Neural cell (in vitro differentiated cells): ENCODE data around the gene HOXA4. TPM values are rescaled to one million over a fixed set of nuclear protein-coding genes. Genes with fewer than 3 reads are reported as not detected.
A peak's percentile ranks its signal among the peaks of the same experiment; 100 is the strongest.

ENCODE experiments used
- H2AFZ ChIP-seq: fragments of 200-600, 300-800 bp; sonication (generic), shearing (Covaris generic); 2 replicates; pipeline ENCODE4 v1.6.0; 2014; ENCODE audit warnings: low read depth, mild to moderate bottlenecking, antibody characterized with exemption, low read length, moderate library complexity
- H3F3A ChIP-seq: fragments of 200-600 bp; shearing (Covaris generic); 2 replicates; pipeline ENCODE4 v1.6.1; 2016; ENCODE audit warnings: mild to moderate bottlenecking, moderate library complexity, mixed read lengths, antibody characterized with exemption, low read length; ENCODE audit not compliant: insufficient read depth, poor library complexity, severe bottlenecking
- H3K27ac ChIP-seq: fragments of 200-600, 300-800 bp; sonication (generic), shearing (Covaris generic); 2 replicates; pipeline ENCODE4 v1.5.1; 2014; ENCODE audit warnings: mild to moderate bottlenecking, low read length, moderate library complexity
- H3K27me3 ChIP-seq: fragments of 300-800, 200-600 bp; sonication (generic), shearing (Covaris generic); 2 replicates; pipeline ENCODE4 v1.6.0; 2014; ENCODE audit warnings: mild to moderate bottlenecking, low read depth, low read length, moderate library complexity; ENCODE audit not compliant: insufficient read depth
- H3K36me3 ChIP-seq: fragments of 300-800, 200-600 bp; sonication (generic), shearing (Covaris generic); 2 replicates; pipeline ENCODE4 v1.5.1; 2014; ENCODE audit warnings: mild to moderate bottlenecking, antibody characterized with exemption, low read length, moderate library complexity; ENCODE audit not compliant: insufficient read depth
- H3K4me2 ChIP-seq: fragments of 300-800, 200-600 bp; sonication (generic), shearing (Covaris generic); 2 replicates; pipeline ENCODE4 v1.6.0; 2014; ENCODE audit warnings: mild to moderate bottlenecking, low read length
- H3K4me3 ChIP-seq: fragments of 300-800, 200-600 bp; sonication (generic), shearing (Covaris generic); 2 replicates; pipeline ENCODE4 v1.5.1; 2014; ENCODE audit warnings: mild to moderate bottlenecking, low read length, moderate library complexity
- H3K79me2 ChIP-seq: fragments of 200-600 bp; shearing (Covaris generic); replicated peaks from 2 replicates; pipeline ENCODE4 v1.6.0; 2014; ENCODE audit warnings: mild to moderate bottlenecking, low read length, moderate library complexity; ENCODE audit not compliant: insufficient read depth
- H3K9ac ChIP-seq: fragments of 300-800, 200-600 bp; sonication (generic), shearing (Covaris generic); 2 replicates; pipeline ENCODE4 v1.6.1; 2016; ENCODE audit warnings: mild to moderate bottlenecking, low read length, mixed read lengths
- H3K9me2 ChIP-seq: fragments of 200-600 bp; shearing (Covaris generic); 2 replicates; pipeline ENCODE4 v1.6.1; 2016; ENCODE audit warnings: mild to moderate bottlenecking, low read length, mixed read lengths; ENCODE audit not compliant: insufficient read depth
- H3K9me3 ChIP-seq: fragments of 200-600, 300-800 bp; sonication (generic), shearing (Covaris generic); 2 replicates; pipeline ENCODE4 v1.6.1; 2016; ENCODE audit warnings: mild to moderate bottlenecking, mixed run types, low read length, moderate library complexity, mixed read lengths
- H4K20me1 ChIP-seq: fragments of 200-600 bp; shearing (Covaris generic); 2 replicates; pipeline ENCODE4 v1.6.1; 2016; ENCODE audit warnings: mild to moderate bottlenecking, mixed run types; ENCODE audit not compliant: insufficient read depth
- CTCF ChIP-seq: fragments of 450-650 bp; IDR thresholded peaks from 2 replicates; pipeline ENCODE4 v1.5.1; 2014; ENCODE audit warnings: antibody characterized with exemption, mild to moderate bottlenecking, moderate library complexity; ENCODE audit not compliant: poor library complexity, severe bottlenecking
- EP300 ChIP-seq: fragments of 450-650 bp; conservative IDR thresholded peaks from 2 replicates; pipeline ENCODE4 v1.6.1; 2014; ENCODE audit warnings: antibody characterized with exemption, mild to moderate bottlenecking, moderate library complexity; ENCODE audit not compliant: poor library complexity, severe bottlenecking
- EZH2 ChIP-seq: fragments of 200-600, 300-800 bp; shearing (Covaris generic), sonication (generic); IDR thresholded peaks from 2 replicates; pipeline ENCODE4 v1.6.1; 2014; ENCODE audit warnings: antibody characterized with exemption, low read length, borderline replicate concordance, mild to moderate bottlenecking; ENCODE audit not compliant: insufficient read depth, poor library complexity, severe bottlenecking
- MXI1 ChIP-seq: fragments of 450-650 bp; conservative IDR thresholded peaks from 2 replicates; pipeline ENCODE4 v1.6.1; 2014; ENCODE audit warnings: antibody characterized with exemption, mild to moderate bottlenecking; ENCODE audit not compliant: poor library complexity, severe bottlenecking
- POLR2AphosphoS5 ChIP-seq: IDR thresholded peaks from 2 replicates; pipeline ENCODE4 v1.6.1; 2012
- RAD21 ChIP-seq: fragments of 450-650 bp; conservative IDR thresholded peaks from 2 replicates; pipeline ENCODE4 v1.6.1; 2014; ENCODE audit warnings: antibody characterized with exemption, mild to moderate bottlenecking, moderate library complexity
- SMC3 ChIP-seq: fragments of 450-650 bp; conservative IDR thresholded peaks from 2 replicates; pipeline ENCODE4 v1.6.1; 2014; ENCODE audit warnings: antibody characterized with exemption, mild to moderate bottlenecking, moderate library complexity; ENCODE audit not compliant: poor library complexity
- TAF1 ChIP-seq: IDR thresholded peaks from 2 replicates; pipeline ENCODE4 v1.6.1; 2012; ENCODE audit warnings: low read depth
- polyA plus RNA-seq: library from polyadenylated mRNA; depleted of rRNA; stranded (reverse); fragments of >200 nt; gene quantifications from 2 replicates; pipeline ENCODE4 v1.2.3, GENCODE V29; 2014
- TF ChIP-seq, protein P1 (sequence below): IDR thresholded peaks from 2 replicates; pipeline ENCODE4 v1.6.1; 2012; ENCODE audit warnings: borderline replicate concordance

HOXA4 gene
- polyA plus RNA-seq, 1 donor from 2014 or later: not detected

GRCh38 chr7:27165996-27166530, 35.5 kb upstream of the HOXA4 start:
- TF ChIP-seq EP300: no peak
- TF ChIP-seq, protein P1, sequence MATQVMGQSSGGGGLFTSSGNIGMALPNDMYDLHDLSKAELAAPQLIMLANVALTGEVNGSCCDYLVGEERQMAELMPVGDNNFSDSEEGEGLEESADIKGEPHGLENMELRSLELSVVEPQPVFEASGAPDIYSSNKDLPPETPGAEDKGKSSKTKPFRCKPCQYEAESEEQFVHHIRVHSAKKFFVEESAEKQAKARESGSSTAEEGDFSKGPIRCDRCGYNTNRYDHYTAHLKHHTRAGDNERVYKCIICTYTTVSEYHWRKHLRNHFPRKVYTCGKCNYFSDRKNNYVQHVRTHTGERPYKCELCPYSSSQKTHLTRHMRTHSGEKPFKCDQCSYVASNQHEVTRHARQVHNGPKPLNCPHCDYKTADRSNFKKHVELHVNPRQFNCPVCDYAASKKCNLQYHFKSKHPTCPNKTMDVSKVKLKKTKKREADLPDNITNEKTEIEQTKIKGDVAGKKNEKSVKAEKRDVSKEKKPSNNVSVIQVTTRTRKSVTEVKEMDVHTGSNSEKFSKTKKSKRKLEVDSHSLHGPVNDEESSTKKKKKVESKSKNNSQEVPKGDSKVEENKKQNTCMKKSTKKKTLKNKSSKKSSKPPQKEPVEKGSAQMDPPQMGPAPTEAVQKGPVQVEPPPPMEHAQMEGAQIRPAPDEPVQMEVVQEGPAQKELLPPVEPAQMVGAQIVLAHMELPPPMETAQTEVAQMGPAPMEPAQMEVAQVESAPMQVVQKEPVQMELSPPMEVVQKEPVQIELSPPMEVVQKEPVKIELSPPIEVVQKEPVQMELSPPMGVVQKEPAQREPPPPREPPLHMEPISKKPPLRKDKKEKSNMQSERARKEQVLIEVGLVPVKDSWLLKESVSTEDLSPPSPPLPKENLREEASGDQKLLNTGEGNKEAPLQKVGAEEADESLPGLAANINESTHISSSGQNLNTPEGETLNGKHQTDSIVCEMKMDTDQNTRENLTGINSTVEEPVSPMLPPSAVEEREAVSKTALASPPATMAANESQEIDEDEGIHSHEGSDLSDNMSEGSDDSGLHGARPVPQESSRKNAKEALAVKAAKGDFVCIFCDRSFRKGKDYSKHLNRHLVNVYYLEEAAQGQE: no peak
- no peak for TF ChIP-seq POLR2AphosphoS5
- TF ChIP-seq TAF1: no peak
- no peak for TF ChIP-seq RAD21
- TF ChIP-seq EZH2: no peak
- no peak for TF ChIP-seq MXI1
- TF ChIP-seq SMC3: no peak
- no peak for TF ChIP-seq CTCF
- peaks cover 18% of the 10 kb centered on the region for H3K9me3 ChIP-seq
- H3F3A ChIP-seq: no peaks in the 10 kb centered on the region
- no peak overlapping the region for H2AFZ ChIP-seq
- H3K4me3 ChIP-seq: no peak overlapping the region
- H3K9me2 ChIP-seq: no peaks in the 10 kb centered on the region
- no peak overlapping the region for H3K9ac ChIP-seq
- H3K79me2 ChIP-seq: no peaks in the 10 kb centered on the region
- no peak overlapping the region for H3K27ac ChIP-seq
- H3K36me3 ChIP-seq: no peaks in the 10 kb centered on the region
- peaks cover 100% of the 10 kb centered on the region for H3K27me3 ChIP-seq
- no peak overlapping the region for H3K4me2 ChIP-seq
- H4K20me1 ChIP-seq: no peaks in the 10 kb centered on the region

DNA sequence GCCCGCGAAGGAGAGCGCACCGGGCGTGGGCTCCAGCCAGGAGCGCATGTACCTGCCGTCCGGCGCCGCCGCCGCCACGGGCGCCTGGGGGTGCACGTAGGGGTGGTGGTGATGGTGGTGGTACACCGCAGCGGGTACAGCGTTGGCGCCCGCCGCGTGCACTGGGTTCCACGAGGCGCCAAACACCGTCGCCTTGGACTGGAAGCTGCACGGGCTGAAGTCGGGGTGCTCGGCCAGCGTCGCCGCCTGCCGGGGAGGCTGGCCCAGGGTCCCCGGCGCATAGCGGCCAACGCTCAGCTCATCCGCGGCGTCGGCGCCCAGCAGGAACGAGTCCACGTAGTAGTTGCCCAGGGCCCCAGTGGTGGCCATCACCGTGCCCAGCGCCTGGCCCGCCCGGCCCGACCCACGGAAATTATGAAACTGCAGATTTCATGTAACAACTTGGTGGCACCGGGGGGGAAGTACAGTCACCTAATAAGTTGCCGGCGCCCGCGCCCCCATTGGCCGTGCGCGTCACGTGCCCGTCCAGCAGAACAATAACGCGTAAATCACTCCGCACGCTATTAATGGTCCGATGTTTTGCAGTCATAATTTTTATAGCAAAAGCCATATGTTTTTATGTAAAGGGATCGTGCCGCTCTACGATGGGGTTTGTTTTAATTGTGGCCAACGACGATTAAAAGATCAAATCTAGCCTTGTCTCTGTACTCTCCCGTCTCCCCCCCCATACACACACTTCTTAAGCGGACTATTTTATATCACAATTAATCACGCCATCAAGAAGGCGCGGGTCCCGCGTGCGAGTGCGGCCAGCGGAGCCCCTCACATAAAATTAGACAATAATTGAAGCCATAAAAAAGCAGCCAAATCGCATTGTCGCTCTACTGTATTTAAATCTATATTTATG, 34.8 kb upstream of the HOXA4 start, which contains the start of gene HOXA9:
TSS of gene HOXA9 (minus strand) at position 449 of the 907 bp plus-strand sequence. CDS start at position 369, 80 bp downstream.
- Histone ChIP-seq H3K27ac (no peak within 1 kb of the TSS), H3K9me2 (no peaks in the 10 kb centered on the region), H2AFZ (no peak within 1 kb of the TSS), H3K36me3 (no peaks in the 10 kb centered on the region), H3K9ac (no peak within 1 kb of the TSS), H4K20me1 (no peaks in the 10 kb centered on the region), H3F3A (no peaks in the 10 kb centered on the region), H3K79me2 (no peaks in the 10 kb centered on the region), H3K27me3 (peaks cover 99% of the 10 kb centered on the region), H3K9me3 (peaks cover 18% of the 10 kb centered on the region), H3K4me3 (no peak within 1 kb of the TSS), H3K4me2 (no peak within 1 kb of the TSS)
- TF ChIP-seq EP300 (no peak), TAF1 (no peak), CTCF (no peak), EZH2 (peak; percentile 92)
- TF ChIP-seq, protein P1: no peak
